RPMI8226 (cell line): Measurements from ENCODE around the gene CBFA2T3.

Experiments used
- DNase-seq: peaks from one replicate; pipeline ENCODE4 v3.0.0-alpha.2; 2015

Gene CBFA2T3

GRCh38 chr16:88936556-88937205, 40.3 kb downstream of the CBFA2T3 start:
- DNase-seq, result no peak

DNA sequence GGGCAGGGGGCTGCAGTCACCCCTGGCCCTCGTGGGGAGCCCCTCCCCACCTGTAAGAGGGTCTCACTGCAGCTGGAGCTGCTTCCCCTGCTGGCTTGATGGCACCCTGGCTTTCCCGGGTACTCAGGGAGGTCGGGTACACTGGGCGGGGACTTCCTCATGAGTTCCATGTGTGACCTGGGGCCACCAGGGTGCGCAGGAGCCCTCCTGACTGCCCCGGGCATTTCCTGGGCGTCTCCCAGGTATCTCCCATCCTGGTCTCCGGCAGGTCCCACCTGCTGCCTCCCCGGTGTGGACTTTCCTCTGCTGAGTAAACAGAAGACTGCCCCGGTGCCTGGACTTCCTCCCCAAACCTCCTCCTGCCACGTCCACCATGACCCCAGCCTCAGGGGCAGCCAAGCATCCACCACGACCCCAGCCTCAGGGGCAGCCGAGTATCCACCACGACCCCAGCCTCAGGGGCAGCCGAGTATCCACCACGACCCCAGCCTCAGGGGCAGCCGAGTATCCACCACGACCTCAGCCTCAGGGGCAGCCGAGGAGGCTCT, 40.9 kb downstream of the CBFA2T3 start:
- no peak for DNase-seq

GRCh38 chr16:88934066-88934667, 42.8 kb downstream of the CBFA2T3 start:
- no peak for DNase-seq

DNA sequence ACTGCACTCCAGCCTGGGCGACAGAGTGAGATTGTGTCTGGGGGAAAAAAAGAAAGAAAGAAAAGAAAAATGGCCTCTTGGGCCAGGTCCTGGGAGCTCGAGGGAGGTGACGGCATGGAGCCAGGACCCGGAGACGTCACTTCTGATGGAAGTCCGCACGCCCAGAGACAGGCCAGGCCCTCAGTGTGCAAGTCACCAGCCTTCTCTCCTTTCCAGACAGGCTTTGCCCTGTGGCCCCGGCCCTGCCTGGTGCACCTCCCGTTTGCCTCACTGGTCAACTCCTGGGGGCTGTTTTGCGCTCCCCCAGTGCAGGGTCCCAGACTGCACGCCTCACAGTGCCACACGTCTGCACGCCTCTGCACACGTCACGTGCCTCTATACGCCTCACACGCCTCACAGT, 44.1 kb downstream of the CBFA2T3 start:
- no peak for DNase-seq

- DNase-seq, result no peak
Measured at GRCh38 chr16:88931936-88932335, 45.1 kb downstream of the CBFA2T3 start.

- no peak for DNase-seq
Measured at GRCh38 chr16:88931373-88931900, 45.6 kb downstream of the CBFA2T3 start.

DNA sequence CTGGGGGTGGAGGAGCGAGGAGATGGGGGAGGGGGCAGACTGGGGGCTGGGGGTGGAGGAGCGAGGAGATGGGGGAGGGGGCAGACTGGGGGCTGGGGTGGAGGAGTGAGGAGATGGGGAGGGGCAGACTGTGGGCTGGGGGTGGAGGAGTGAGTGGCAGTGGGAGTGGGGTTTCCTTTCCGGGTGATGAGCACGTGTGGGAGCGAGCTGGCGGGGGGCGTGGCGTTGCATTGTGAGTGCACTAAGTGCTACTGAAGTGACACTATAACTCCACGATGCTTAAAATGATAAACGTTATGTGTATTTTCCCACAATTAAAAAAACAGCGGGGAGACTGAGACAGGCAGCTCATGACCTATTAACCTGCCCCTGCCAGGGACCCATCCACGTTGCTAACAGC, 46.3 kb downstream of the CBFA2T3 start:
- no peak for DNase-seq

GRCh38 chr16:88929091-88929445, 47.9 kb downstream of the CBFA2T3 start:
- DNase-seq, result no peak

- no peak for DNase-seq
Measured at GRCh38 chr16:88928405-88929090, 48.5 kb downstream of the CBFA2T3 start.

DNA sequence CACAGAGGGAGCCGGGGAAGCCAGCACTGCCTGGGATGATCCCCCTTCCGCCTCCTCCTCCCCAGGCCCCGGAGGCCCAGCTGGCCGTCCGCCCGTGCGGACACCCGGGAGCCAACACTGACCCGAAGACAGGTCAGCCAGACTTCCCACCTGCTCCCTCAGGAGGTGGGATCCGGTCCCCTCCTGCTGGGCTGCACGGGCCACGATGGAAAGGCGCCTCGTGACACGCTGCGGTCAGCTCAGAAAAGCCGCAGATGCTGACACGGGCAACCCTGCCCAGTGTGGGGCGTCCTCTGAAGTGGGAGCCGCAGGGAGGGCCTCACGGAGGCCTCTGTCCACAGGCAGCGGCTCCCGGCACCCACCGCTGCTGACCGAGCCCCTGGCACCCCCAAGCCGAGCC, 49.3 kb downstream of the CBFA2T3 start:
- no peak for DNase-seq

- DNase-seq, result no peak
Measured at GRCh38 chr16:88927010-88927409, 50.0 kb downstream of the CBFA2T3 start.

DNA sequence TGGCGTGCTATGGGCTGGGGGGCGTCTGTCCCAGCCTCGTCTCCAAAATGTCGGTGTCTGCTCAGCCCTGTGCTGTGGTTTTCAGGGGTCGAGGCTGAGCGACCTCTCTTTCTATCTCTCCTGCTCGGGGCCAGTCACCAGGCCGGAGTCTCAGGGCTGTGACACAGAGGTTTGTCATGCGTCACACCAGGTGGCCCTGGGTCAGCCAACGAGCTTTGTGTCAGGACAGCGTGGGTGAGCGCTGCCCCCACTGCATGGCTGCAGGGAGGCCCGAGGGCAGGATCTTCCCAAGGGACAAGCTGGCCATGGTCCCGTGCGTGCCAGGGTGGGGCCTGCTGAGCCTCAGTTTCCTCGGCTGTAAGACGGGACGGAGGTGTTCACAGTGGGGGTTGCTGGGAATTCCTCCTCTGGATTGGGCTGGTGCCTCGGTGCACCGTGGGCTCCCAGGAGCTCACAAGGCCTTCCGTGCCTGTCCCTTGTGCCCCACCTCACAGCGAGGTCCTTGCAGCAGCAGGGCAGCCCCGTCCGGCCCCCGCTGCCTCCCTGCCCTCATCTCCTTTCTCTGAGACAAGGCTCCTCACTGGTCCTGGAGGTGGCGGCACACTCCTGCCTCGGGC, 50.5 kb downstream of the CBFA2T3 start:
- DNase-seq, result no peak

GRCh38 chr16:88925540-88925887, 51.5 kb downstream of the CBFA2T3 start:
- DNase-seq, result no peak

- DNase-seq, result no peak
Measured at GRCh38 chr16:88924834-88925539, 52.0 kb downstream of the CBFA2T3 start.

GRCh38 chr16:88923926-88924833, 52.8 kb downstream of the CBFA2T3 start:
- DNase-seq, result no peak

- no peak for DNase-seq
Measured at GRCh38 chr16:88923450-88923849, 53.6 kb downstream of the CBFA2T3 start.

GRCh38 chr16:88922826-88923410, 54.1 kb downstream of the CBFA2T3 start:
- no peak for DNase-seq

GRCh38 chr16:88922114-88922825, 54.7 kb downstream of the CBFA2T3 start:
- DNase-seq, result no peak

- no peak for DNase-seq
Measured at GRCh38 chr16:88921591-88921990, 55.4 kb downstream of the CBFA2T3 start.
